Lower leg skin (tissue), 4 donors: ENCODE results near the gene DPM3. TPM values are rescaled to one million over a fixed set of nuclear protein-coding genes. Genes with fewer than 3 reads are reported as not detected.

Source experiments
- DNase-seq, 2 donors: peaks; one replicate each; pipeline ENCODE4 v3.0.0-alpha.2; 2019; ENCODE audit warnings: low spot score in 2 of 2
- H3K4me3 ChIP-seq: fragments of 200-600 bp; sonication (generic); 2 replicates; pipeline ENCODE4 v1.5.1; 2017; ENCODE audit warnings: mild to moderate bottlenecking, low read depth; ENCODE audit not compliant: poor library complexity, severe bottlenecking
- POLR2A ChIP-seq, 2 donors: fragments of 450-650 bp; IDR thresholded peaks; one replicate each; pipeline ENCODE4 v1.6.1; 2016 to 2017; ENCODE audit warnings: antibody characterized with exemption in 2 of 2, mild to moderate bottlenecking in 1 of 2, moderate library complexity in 1 of 2
- WGBS, 2 donors: methylation state at CpG; one replicate each; pipeline ENCODE4 v1.1.5; 2018; 5-methylcytosine and 5-hydroxymethylcytosine counted together
- intact Hi-C: fragments of 100-400 bp; cut with DNase I; formaldehyde crosslinking; loops from one replicate; pipeline ENCODE4 v1.15.0; 2023; ENCODE audit warnings: low total_unique reads
- total RNA-seq, 4 donors: library from RNA; depleted of rRNA; stranded (reverse); fragments of >200 nt; gene quantifications; one replicate each; pipeline ENCODE4 v1.1.0, GENCODE V29; 2016
- TF ChIP-seq, protein P1 (sequence below), 3 donors: fragments of 450-650 bp; IDR thresholded peaks; one replicate each; pipeline ENCODE4 v1.5.1; 2016; ENCODE audit warnings: antibody characterized with exemption in 3 of 3, mild to moderate bottlenecking in 3 of 3, moderate library complexity in 2 of 3

The DPM3 gene
- total RNA-seq, 4 donors from 2014 or later = 19.2 to 74.7 (median 36.9) TPM

DNA sequence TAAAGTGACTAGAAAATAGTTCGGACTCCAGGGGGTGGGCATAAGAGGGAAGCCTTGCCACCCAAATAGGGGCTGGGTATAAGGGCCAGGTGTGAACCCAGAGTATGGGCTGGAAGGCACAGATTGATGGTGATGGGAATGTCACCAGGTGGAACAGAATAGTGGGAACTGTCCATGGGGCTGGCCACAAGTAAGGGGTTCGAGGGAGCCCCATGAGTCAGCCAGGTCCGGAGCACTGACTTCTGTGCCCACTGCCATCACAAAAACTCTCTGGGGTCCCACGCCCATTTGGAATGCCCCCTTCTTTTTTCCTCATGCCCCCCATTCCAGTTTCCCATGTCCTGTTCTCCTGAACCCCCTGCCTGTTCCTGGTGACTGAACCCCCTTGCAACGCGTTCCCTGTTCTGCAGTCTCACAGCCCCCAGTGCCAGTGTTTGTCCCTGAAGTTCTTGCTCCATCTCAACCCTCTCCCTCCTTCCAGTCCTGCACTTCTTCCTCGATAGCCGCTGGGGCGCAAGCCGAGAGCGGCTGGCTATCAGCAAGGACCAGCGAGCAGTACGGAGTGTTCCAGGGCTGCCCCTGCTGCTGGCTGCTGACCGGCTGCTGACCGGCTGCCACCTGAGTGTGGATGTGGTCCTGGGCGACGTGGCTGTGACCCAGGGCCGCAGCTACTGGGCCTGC lies 41.2 kb upstream of the DPM3 start:
- no peak overlapping the region for H3K4me3 ChIP-seq
- intact Hi-C loops = no loop called here
- no peak for TF ChIP-seq POLR2A (IDR thresholded peaks at IDR 0.05)
- TF ChIP-seq, protein P1, sequence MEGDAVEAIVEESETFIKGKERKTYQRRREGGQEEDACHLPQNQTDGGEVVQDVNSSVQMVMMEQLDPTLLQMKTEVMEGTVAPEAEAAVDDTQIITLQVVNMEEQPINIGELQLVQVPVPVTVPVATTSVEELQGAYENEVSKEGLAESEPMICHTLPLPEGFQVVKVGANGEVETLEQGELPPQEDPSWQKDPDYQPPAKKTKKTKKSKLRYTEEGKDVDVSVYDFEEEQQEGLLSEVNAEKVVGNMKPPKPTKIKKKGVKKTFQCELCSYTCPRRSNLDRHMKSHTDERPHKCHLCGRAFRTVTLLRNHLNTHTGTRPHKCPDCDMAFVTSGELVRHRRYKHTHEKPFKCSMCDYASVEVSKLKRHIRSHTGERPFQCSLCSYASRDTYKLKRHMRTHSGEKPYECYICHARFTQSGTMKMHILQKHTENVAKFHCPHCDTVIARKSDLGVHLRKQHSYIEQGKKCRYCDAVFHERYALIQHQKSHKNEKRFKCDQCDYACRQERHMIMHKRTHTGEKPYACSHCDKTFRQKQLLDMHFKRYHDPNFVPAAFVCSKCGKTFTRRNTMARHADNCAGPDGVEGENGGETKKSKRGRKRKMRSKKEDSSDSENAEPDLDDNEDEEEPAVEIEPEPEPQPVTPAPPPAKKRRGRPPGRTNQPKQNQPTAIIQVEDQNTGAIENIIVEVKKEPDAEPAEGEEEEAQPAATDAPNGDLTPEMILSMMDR (IDR thresholded peaks at IDR 0.05) = no peak
- WGBS, 2 donors = 93 to 94% methylated on average over 18 of the region's 18 CpGs
- DNase-seq = no peak

DNA sequence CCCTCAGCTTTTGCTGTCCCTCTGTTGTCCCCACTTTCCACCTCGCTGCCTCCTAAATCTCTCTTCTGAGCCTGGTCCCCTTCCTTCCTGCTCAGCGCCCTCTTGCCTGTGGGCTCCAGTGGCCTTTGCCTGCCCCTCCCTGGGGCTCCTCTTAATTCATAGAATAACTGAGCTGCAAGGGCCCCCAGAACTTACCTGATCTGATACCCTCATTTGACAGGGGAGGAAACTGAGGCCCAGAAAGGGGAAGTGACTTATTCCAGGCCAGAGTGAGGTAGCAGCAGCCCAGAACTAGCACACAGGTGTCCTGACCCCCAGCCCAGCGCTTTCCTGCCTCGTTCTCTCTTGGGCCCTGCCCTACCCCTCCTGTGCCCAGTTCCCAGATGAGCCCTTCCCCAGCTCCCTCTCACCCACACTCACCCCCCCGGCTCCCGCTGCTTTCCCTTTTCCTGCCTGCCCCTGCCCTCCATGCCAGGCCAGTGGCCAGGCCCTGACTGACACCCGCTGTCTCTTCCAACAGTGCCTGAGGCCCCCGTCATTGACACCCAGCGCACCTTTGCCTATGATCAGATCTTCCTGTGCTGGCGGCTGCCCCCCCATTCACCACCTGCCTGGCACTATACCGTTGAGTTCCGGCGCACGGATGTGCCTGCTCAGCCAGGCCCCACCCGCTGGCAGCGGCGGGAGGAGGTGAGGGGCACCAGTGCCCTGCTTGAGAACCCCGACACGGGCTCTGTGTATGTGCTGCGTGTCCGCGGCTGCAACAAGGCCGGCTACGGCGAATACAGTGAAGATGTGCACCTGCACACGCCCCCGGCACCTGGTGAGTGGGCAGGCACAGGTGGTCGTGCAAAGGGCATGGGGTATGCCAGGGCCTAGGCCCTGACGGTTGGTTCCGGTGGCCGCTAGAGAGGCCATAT lies 39.0 kb upstream of the DPM3 start:
- no peak for TF ChIP-seq POLR2A (IDR thresholded peaks at IDR 0.05)
- TF ChIP-seq, protein P1 (IDR thresholded peaks at IDR 0.05) = no peak

GRCh38 chr1:155178441-155179111 lies 38.2 kb upstream of the DPM3 start:
- DNase-seq = peak in 1 of 2 donors; percentile 84
- H3K4me3 ChIP-seq = no peak overlapping the region
- TF ChIP-seq, protein P1 (IDR thresholded peaks at IDR 0.05) = no peak
- TF ChIP-seq POLR2A (IDR thresholded peaks at IDR 0.05) = no peak
- 81% methylated on average over 30 of the region's 30 CpGs for WGBS, 2 donors
- intact Hi-C loops = no loop called here

More for the DNA sequence above, 39.0 kb upstream of the DPM3 start:
- peak in 1 of 2 donors; percentile 82 for DNase-seq
- no peak overlapping the region for H3K4me3 ChIP-seq
- WGBS, 2 donors = 87% methylated on average over 30 to 31 of the region's 31 CpGs
- intact Hi-C loops = no loop called here

- DNase-seq = peak in 1 of 2 donors; percentile 65
- intact Hi-C loops = no loop called here
- no peak overlapping the region for H3K4me3 ChIP-seq
- no peak for TF ChIP-seq POLR2A (IDR thresholded peaks at IDR 0.05)
- TF ChIP-seq, protein P1 (IDR thresholded peaks at IDR 0.05) = no peak
- WGBS, 2 donors = 89 to 94% methylated on average over 9 of the region's 9 CpGs
Observed at GRCh38 chr1:155177918-155178281, 37.6 kb upstream of the DPM3 start.

- WGBS, 2 donors = 65 to 75% methylated on average over 11 of the region's 11 CpGs
- no peak for TF ChIP-seq POLR2A (IDR thresholded peaks at IDR 0.05)
- TF ChIP-seq, protein P1 (IDR thresholded peaks at IDR 0.05) = no peak
- DNase-seq = peak; percentile 20 to 75
- intact Hi-C loops = no loop called here
- no peak overlapping the region for H3K4me3 ChIP-seq
Observed at GRCh38 chr1:155177192-155177917, 37.0 kb upstream of the DPM3 start.
